ENCODE measurements around the gene WBP11. TPM values are rescaled to one million over a fixed set of nuclear protein-coding genes. Genes with fewer than 3 reads are reported as not detected.

The WBP11 gene
- total RNA-seq, 1 experiment from 2014 or later: 108 TPM

DNA sequence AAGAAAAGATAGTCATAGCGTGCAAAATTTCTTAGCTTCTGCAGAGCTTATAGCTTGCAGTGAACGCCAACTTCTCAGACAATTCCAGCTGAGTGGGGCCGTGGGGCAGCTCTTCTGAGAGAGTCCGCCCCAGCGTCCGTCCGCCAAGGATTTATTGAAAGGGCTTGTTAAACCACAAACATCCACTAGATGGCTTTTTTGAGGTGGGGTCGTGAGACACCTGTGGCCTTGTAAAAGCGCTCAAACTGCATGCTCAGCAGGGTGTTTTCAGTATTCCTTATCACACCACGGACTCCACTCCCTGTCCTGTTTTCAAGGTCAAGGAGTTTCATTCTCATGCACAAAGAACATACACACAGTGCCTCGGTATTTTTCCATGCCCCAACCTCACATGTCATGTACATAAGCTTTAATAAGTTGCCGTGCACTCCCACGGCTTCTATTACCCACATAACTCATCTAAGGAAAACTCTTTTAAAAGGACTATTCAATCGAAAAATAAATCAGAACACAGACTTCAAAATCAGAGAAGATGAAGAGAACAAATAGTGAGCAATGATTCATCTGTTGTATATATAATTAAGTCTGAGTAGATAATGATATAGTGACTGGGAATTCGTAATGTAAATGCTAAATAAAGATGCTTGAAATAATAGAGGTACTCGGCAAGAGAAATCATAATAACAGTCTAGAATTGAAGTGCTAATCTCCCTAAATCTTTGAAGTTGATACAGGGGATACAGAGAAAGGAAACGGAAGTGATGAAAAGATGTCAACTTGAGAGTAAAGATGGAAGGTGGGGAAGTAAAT is 46.7 kb downstream of the WBP11 start:
- Histone ChIP-seq H3K27ac (ENCODE audit: insufficient read length, low read depth, low read length) (no peak overlapping the region), H2BK120ac (ENCODE audit: low read depth, low read length, poor library complexity, severe bottlenecking) (no peak overlapping the region), H3K27me3 (ENCODE audit: insufficient read depth, low read length) (no peaks in the 10 kb centered on the region), H3K9ac (ENCODE audit: extremely low read depth, insufficient read length, low read length) (no peak overlapping the region), H3K23me2 (ENCODE audit: insufficient read length, low read depth, low read length, poor library complexity, severe bottlenecking) (no peaks in the 10 kb centered on the region), H3K4me1 (ENCODE audit: insufficient read depth, low read length) (peaks cover 2% of the 10 kb centered on the region; the same call in 1 of the 2 replicates), H3K14ac (ENCODE audit: insufficient read depth, low read length) (no peak overlapping the region), H2BK20ac (ENCODE audit: low read depth, low read length, poor library complexity, severe bottlenecking) (no peak overlapping the region), H2AFZ (ENCODE audit: low read length) (no peak overlapping the region), H4K5ac (ENCODE audit: insufficient read length, low read depth, low read length) (no peak overlapping the region), H2BK12ac (ENCODE audit: insufficient read length, low read depth, low read length) (no peak overlapping the region), H3T11ph (ENCODE audit: low read length) (no peak overlapping the region), H4K20me1 (ENCODE audit: control insufficient read depth, insufficient read depth, insufficient read length) (no peaks in the 10 kb centered on the region), H2BK15ac (ENCODE audit: low read depth, low read length) (no peak overlapping the region), H3K4me2 (ENCODE audit: insufficient read depth, insufficient read length, low read length) (no peak overlapping the region), H4K91ac (ENCODE audit: insufficient read length, low read depth, low read length) (no peak overlapping the region), H3K79me2 (ENCODE audit: insufficient read depth, low read length) (no peaks in the 10 kb centered on the region), H3K18ac (ENCODE audit: insufficient read length, low read depth, low read length) (no peak overlapping the region), H3K79me1 (ENCODE audit: insufficient read depth, low read depth, low read length, poor library complexity, severe bottlenecking) (no peaks in the 10 kb centered on the region), H3K4ac (ENCODE audit: low read depth, low read length) (no peak overlapping the region), H3K9me3 (ENCODE audit: control insufficient read depth, low read depth, low read length) (no peaks in the 10 kb centered on the region), H2AK5ac (ENCODE audit: insufficient read length, low read length) (no peak overlapping the region), H4K8ac (replicated peaks; ENCODE audit: insufficient read length, low read depth, low read length) (no peak overlapping the region), H2BK5ac (ENCODE audit: insufficient read length, low read length) (no peak overlapping the region), H3K23ac (ENCODE audit: insufficient read length, low read depth, low read length) (no peak overlapping the region), H3K56ac (ENCODE audit: insufficient read length, low read depth, low read length) (no peak overlapping the region)
- peaks cover 19 to 20% (median 20%) of the 10 kb centered on the region in 3 experiments for H3K36me3 Mint-ChIP-seq (ENCODE audit: insufficient read depth in 1 of 3, low read depth in 3 of 3)
- H3K4me3 Mint-ChIP-seq: no peak overlapping the region
- peak; percentile 77 for DNase-seq
- peaks cover 14 to 20% of the 10 kb centered on the region in 2 experiments; a peak in 4 of 5 replicates for H3K9me3 Mint-ChIP-seq
- TF ChIP-seq, protein P1, sequence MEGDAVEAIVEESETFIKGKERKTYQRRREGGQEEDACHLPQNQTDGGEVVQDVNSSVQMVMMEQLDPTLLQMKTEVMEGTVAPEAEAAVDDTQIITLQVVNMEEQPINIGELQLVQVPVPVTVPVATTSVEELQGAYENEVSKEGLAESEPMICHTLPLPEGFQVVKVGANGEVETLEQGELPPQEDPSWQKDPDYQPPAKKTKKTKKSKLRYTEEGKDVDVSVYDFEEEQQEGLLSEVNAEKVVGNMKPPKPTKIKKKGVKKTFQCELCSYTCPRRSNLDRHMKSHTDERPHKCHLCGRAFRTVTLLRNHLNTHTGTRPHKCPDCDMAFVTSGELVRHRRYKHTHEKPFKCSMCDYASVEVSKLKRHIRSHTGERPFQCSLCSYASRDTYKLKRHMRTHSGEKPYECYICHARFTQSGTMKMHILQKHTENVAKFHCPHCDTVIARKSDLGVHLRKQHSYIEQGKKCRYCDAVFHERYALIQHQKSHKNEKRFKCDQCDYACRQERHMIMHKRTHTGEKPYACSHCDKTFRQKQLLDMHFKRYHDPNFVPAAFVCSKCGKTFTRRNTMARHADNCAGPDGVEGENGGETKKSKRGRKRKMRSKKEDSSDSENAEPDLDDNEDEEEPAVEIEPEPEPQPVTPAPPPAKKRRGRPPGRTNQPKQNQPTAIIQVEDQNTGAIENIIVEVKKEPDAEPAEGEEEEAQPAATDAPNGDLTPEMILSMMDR (conservative IDR thresholded peaks at IDR 0.05): peak; percentile 75; the same call in 2 of the 3 replicates
- WGBS (ENCODE audit: extremely low coverage, insufficient read length, low lambda C conversion rate): no CpG with 5 or more reads among the region's 17 CpGs
- H3K27me3 Mint-ChIP-seq (ENCODE audit: low read depth): no peaks in the 10 kb centered on the region
- H3K4me1 Mint-ChIP-seq: peaks cover 5 to 12% of the 10 kb centered on the region in 2 experiments; a peak in 3 of 4 replicates
- no peak overlapping the region for H3K27ac Mint-ChIP-seq

Measured in H9 (cell line).